HG03097 (cell line): ENCODE results near the gene PRKCZ.
"Not testable (repeated sequence)": the region's sequence is repeated elsewhere in the genome, so short reads cannot be mapped to it uniquely, and the experiment has no call there.

Experiments used
- ATAC-seq: cut with Tn5 transposase; IDR thresholded peaks from one replicate; pipeline ENCODE4 v1.9.1; 2021; ENCODE audit not compliant: unreplicated experiment, low FRiP score

Gene PRKCZ

GRCh38 chr1:2110738-2111673, 60.8 kb downstream of the PRKCZ start:
- ATAC-seq: no peak

GRCh38 chr1:2111674-2112035, 61.4 kb downstream of the PRKCZ start:
- no peak for ATAC-seq

GRCh38 chr1:2112280-2112701, 62.1 kb downstream of the PRKCZ start:
- no peak for ATAC-seq

GRCh38 chr1:2113620-2114135, 63.5 kb downstream of the PRKCZ start:
- no peak for ATAC-seq

GRCh38 chr1:2114635-2115007, 64.4 kb downstream of the PRKCZ start:
- not testable (repeated sequence) for ATAC-seq

- no peak for ATAC-seq
Observed at GRCh38 chr1:2115008-2115641, 64.9 kb downstream of the PRKCZ start.

GRCh38 chr1:2115702-2116341, 65.6 kb downstream of the PRKCZ start:
- no peak for ATAC-seq

- no peak for ATAC-seq
Observed at GRCh38 chr1:2119886-2120285, 69.7 kb downstream of the PRKCZ start.

- ATAC-seq: no peak
Observed at GRCh38 chr1:2121101-2121691, 71.0 kb downstream of the PRKCZ start.

- ATAC-seq: not testable (repeated sequence)
Observed at GRCh38 chr1:2121794-2122193, 71.6 kb downstream of the PRKCZ start.

GRCh38 chr1:2124446-2125198, 74.4 kb downstream of the PRKCZ start:
- no peak for ATAC-seq

- no peak for ATAC-seq
Observed at GRCh38 chr1:2125350-2126211, 75.4 kb downstream of the PRKCZ start.

GRCh38 chr1:2126331-2127186, 76.3 kb downstream of the PRKCZ start:
- no peak for ATAC-seq

- no peak for ATAC-seq
Observed at GRCh38 chr1:2127187-2128145, 77.3 kb downstream of the PRKCZ start.

GRCh38 chr1:2128189-2128901, 78.1 kb downstream of the PRKCZ start:
- no peak for ATAC-seq

GRCh38 chr1:2129256-2129943, 79.2 kb downstream of the PRKCZ start:
- ATAC-seq: no peak
